OCI-LY7 (cell line): Measurements from ENCODE around the gene GALP.

ENCODE experiments used
- CTCF ChIP-seq: fragments of 200-600 bp; sonication (generic); conservative IDR thresholded peaks from 2 replicates; pipeline ENCODE4 v1.5.1; 2014; ENCODE audit warnings: mild to moderate bottlenecking, antibody characterized with exemption, low read length, moderate library complexity, mixed read lengths
- EZH2phosphoT487 ChIP-seq: fragments of 200-600 bp; sonication (generic); IDR thresholded peaks from 2 replicates; pipeline ENCODE4 v1.6.1; 2018; ENCODE audit warnings: low read depth, borderline replicate concordance, mild to moderate bottlenecking, mixed run types, antibody characterized with exemption, low read length, moderate library complexity, mixed read lengths

- TF ChIP-seq CTCF (no peak), EZH2phosphoT487 (no peak)
These were observed 26.2 kb upstream of the GALP start for GRCh38 chr19:56149656-56150038.
